Activated CD4-positive, alpha-beta T cell treated with anti-CD3 and anti-CD28 coated beads, Interleukin-2, amount 50 U/mL, for 4 hours (primary cell): Measurements from ENCODE around the gene RBMX.

Experiments used
- DNase-seq, 2 experiments: peaks; one replicate each; pipeline ENCODE4 v3.0.0-alpha.2; 2020

Gene RBMX

DNA sequence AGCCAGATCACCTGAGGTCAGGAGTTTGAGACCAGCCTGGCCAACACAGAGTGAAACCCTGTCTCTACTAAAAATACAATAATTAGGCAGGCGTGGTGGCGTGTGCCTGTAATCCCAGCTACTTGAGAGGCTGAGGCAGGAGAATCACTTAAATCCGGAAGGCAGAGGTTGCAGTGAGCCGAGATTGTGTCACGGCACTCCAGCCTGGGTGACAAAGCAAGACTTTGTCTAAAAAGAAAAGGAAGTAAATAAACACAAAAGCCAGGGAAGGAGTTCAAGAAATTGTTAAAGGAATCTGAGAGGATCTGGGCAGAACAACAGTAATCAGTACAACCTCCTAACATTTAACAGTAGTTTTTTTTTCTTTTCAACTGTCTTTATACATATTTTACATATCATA, 51.1 kb downstream of the RBMX start:
- no peak for DNase-seq

DNA sequence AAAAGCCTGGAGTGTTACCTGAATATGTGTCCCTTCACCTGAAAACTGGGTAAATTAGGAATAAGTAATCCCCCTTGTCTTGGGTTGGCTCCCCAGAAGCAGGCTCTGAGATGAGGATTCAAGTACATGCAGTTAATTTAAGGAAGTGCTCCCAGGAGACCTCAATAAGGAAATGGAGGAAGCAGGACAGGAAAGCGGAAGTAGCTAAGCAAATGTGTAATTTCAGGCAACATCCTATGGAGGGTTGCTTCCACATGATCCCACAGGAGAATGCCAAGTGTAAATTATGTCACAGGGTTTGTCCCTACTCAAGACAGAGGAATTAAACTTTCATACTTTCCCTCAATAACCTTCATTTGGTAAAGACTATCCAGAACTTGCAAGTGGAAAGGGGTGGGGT, 51.7 kb downstream of the RBMX start:
- no peak for DNase-seq

DNA sequence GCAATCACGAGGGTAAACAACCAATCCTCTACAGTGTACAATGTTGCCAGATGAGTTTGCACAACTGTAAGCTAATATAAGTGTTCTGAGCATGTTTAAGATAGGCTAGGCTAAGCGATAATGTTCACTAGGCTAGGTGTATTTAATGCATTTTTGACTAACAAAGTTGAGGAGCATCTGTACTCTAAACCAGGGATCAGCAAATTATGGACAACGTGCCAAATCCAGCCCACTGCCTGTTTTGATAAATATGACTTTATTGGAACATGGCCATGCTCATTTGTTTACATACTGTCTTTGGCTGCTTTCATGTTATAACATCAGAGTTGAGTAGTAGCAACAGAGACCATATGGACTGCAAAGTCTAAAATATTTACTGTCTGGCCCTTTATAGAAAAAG, 53.5 kb downstream of the RBMX start:
- DNase-seq, result no peak

DNA sequence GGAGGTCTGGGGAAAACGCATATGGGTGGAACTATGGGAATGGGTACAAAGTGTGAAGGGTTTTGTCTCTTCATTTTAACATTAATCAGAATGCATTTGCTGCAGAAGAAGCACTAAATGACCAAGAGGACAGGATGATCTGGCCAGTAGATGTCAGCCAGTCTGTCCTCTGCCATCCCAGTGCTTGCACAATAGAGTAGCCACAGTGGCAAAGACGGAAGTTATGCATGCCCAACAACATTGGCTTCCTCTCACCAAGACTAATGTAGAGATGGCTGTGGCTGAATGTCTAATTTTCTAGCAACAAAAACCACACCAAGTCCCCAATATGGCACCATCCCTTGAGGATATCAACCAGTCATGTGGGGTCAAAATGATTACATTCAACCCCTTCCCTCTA, 54.8 kb downstream of the RBMX start:
- DNase-seq, result no peak
